ENCODE results near the gene CDKAL1. TPM values are rescaled to one million over a fixed set of nuclear protein-coding genes. Genes with fewer than 3 reads are reported as not detected.
A peak's percentile ranks its signal among the peaks of the same experiment; 100 is the strongest.

CDKAL1 gene
- total and polyA plus RNA-seq, 10 of the 15 experiments (the other 5 are each of a cell fraction or from before 2014, with no cell fraction given), result 10.7 to 26.9 (median 17.3) TPM

DNA sequence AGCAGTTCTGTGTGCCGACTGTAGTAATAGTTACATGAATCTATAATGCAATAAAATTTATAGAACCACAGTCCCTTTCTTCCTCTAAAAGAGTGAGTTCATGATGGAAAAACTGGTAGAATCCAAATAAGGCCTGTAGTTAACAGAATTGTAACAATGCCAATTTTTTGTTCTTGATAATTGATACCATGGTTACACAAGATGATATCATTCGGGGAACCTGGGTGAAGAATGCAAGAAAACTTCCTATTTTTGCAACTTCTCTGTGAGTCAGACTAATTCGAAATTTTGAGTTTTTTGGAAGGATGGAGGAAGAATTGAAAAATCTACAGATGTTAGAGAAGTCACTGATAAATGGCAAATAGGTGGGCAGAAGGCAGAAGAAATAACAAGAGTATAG is 381.8 kb downstream of the CDKAL1 start (continued):
- TF ChIP-seq EGR1 (IDR thresholded peaks at IDR 0.05; ENCODE audit: borderline replicate concordance in 1 of 2, low read depth in 2 of 2, low read length in 2 of 2), result no peak

DNA sequence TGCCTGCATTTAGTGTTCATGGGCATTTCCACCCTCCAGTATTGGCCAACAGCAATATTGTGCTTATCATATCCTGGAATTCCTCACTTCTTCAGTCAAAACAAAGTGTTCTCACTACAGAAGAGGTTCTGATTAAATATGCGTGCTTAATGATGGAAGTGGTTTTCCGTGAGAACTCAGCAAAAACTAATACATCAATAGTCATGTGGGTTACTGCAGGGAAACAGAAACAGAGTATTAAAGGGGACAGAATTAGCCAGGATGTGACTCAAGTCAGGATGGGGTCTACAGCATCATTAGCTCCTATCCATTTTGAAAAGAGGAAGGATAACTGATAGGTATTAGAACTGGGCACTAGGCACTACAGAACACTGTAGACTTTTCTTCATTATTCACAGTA is 384.6 kb downstream of the CDKAL1 start:
- intact Hi-C loops (cut with micrococcal nuclease; ENCODE audit: unreplicated experiment) (loop anchor here (2.0 kb wide), 1 partner anchor 18 kb away; no protein-coding TSS in a partner anchor), in situ Hi-C loops (cut with MboI) (no loop called here)
- no TSS peak for BruUV-seq (replicated peaks)
- Histone ChIP-seq H3K4me1 (ENCODE audit: control insufficient read depth, insufficient read depth, low read length) (peaks cover 17% of the 10 kb centered on the region), H4K20me1 (ENCODE audit: control insufficient read depth, insufficient read depth) (no peaks in the 10 kb centered on the region), H3K27me3 (replicated peaks in 1 of 2; ENCODE audit: control insufficient read depth in 2 of 2, insufficient read depth in 2 of 2, low read length in 1 of 2) (no peaks in the 10 kb centered on the region), H3K36me3 (ENCODE audit: control insufficient read depth in 2 of 2, insufficient read depth in 2 of 2, low read length in 1 of 2) (no peaks in the 10 kb centered on the region), H3K4me2 (ENCODE audit: control insufficient read depth, insufficient read depth) (peak overlapping the region; percentile 67), H3K9ac (ENCODE audit: control insufficient read depth, insufficient read depth, low read length) (0 out of 2 replicates have a peak overlapping the region, but pooled peaks have one; percentile 11), H3K9me3 (replicated peaks; ENCODE audit: control insufficient read depth, insufficient read depth, low read length) (peaks cover 1% of the 10 kb centered on the region; the same call in 1 of the 3 replicates), H2AFZ (ENCODE audit: control insufficient read depth, low read depth, low read length) (no peak overlapping the region), H3K4me3 (no peak overlapping the region), H3K79me2 (ENCODE audit: control insufficient read depth, insufficient read depth, low read length) (no peaks in the 10 kb centered on the region), H3K27ac (ENCODE audit: control insufficient read depth, insufficient read depth) (peak overlapping the region; percentile 77)
- no peak for FAIRE-seq
- WGBS (ENCODE audit: insufficient coverage, insufficient replicate concordance, low lambda C conversion rate, missing lambda C conversion rate), result 2% methylated on average over 2 of the region's 2 CpGs
- peak; percentile 81 for ATAC-seq
- POLR2A ChIA-PET, result interaction anchor here (2.6 kb wide), 1 partner anchor 17 kb away, joined by 6 read pairs; no protein-coding TSS in a partner anchor
- SMC1A ChIA-PET (ENCODE audit: uncharacterized antibody, unreplicated experiment), result interaction anchor here (1.2 to 2.1 kb wide), 7 partner anchors 9 to 324 kb away, joined by 3 to 11 read pairs (median 4); no protein-coding TSS in a partner anchor
- RAD21 ChIA-PET (ENCODE audit: unreplicated experiment), result interaction anchor here (1.2 to 1.9 kb wide), 4 partner anchors 17 to 85 kb away, joined by 3 to 6 read pairs (median 4); no protein-coding TSS in a partner anchor
- CTCF ChIA-PET, result no interaction called here
- no peak for DNase-seq (ENCODE audit: low read depth, low spot score)
- 0 out of 2 replicates have a peak, but pooled peaks have one; percentile 23 for TF ChIP-seq ZBED1 (IDR thresholded peaks at IDR 0.05; ENCODE audit: borderline replicate concordance)
- peak; percentile 24; the same call in 1 of the 2 replicates for TF ChIP-seq IRF4 (IDR thresholded peaks at IDR 0.05; ENCODE audit: low read depth, low read length)
- peak; percentile 44; the same call in 1 of the 2 replicates for TF ChIP-seq CREM (IDR thresholded peaks at IDR 0.05; ENCODE audit: low read depth)
- 0 out of 2 replicates have a peak, but pooled peaks have one; percentile 30 for TF ChIP-seq TCF3 (IDR thresholded peaks at IDR 0.05; ENCODE audit: borderline replicate concordance, insufficient read depth, low read depth, low read length)
- peak; percentile 35 for TF ChIP-seq BCL3 (IDR thresholded peaks at IDR 0.05; ENCODE audit: borderline replicate concordance, insufficient read depth, low read depth, low read length, poor library complexity, severe bottlenecking)
- TF ChIP-seq PAX5 (IDR thresholded peaks at IDR 0.05; ENCODE audit: borderline replicate concordance, low read depth, low read length), result no peak
- TF ChIP-seq SMARCA5 (IDR thresholded peaks at IDR 0.05), result no peak
- TF ChIP-seq POU2F2 (IDR thresholded peaks at IDR 0.05; ENCODE audit: borderline replicate concordance, low read depth, low read length), result 0 out of 3 replicates have a peak, but pooled peaks have one; percentile 13
- no peak for TF ChIP-seq NFYA (IDR thresholded peaks at IDR 0.05; ENCODE audit: borderline replicate concordance, low read depth, low read length)
- TF ChIP-seq IKZF2 (IDR thresholded peaks at IDR 0.05), result 0 out of 4 replicates have a peak, but pooled peaks of 1 of the 2 experiments have one; percentile 42
- TF ChIP-seq PML (IDR thresholded peaks at IDR 0.05; ENCODE audit: low read length), result 0 out of 2 replicates have a peak, but pooled peaks have one; percentile 23
- TF ChIP-seq BCL11A (IDR thresholded peaks at IDR 0.05; ENCODE audit: low read depth, low read length), result peak; percentile 53; the same call in 1 of the 2 replicates
- peak; percentile 26; the same call in 1 of the 2 replicates for TF ChIP-seq IKZF1 (conservative IDR thresholded peaks at IDR 0.05)
- TF ChIP-seq EED (IDR thresholded peaks at IDR 0.05; ENCODE audit: low read depth), result peak; percentile 60
- TF ChIP-seq NFIC (IDR thresholded peaks at IDR 0.05; ENCODE audit: low read depth, low read length), result peak; percentile 87
- peak; percentile 55 for TF ChIP-seq RUNX3 (IDR thresholded peaks at IDR 0.05; ENCODE audit: low read length)
- TF ChIP-seq, protein P1, sequence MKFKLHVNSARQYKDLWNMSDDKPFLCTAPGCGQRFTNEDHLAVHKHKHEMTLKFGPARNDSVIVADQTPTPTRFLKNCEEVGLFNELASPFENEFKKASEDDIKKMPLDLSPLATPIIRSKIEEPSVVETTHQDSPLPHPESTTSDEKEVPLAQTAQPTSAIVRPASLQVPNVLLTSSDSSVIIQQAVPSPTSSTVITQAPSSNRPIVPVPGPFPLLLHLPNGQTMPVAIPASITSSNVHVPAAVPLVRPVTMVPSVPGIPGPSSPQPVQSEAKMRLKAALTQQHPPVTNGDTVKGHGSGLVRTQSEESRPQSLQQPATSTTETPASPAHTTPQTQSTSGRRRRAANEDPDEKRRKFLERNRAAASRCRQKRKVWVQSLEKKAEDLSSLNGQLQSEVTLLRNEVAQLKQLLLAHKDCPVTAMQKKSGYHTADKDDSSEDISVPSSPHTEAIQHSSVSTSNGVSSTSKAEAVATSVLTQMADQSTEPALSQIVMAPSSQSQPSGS (IDR thresholded peaks at IDR 0.05; ENCODE audit: low read length), result peak; percentile 67
- no peak for TF ChIP-seq SIX5 (IDR thresholded peaks at IDR 0.05; ENCODE audit: low read depth, low read length, severe bottlenecking)
- TF ChIP-seq JUNB (IDR thresholded peaks at IDR 0.05), result peak; percentile 63
- no peak for TF ChIP-seq KAT2A (conservative IDR thresholded peaks at IDR 0.05; ENCODE audit: control insufficient read depth, low read depth, low read length)
- peak; percentile 53; the same call in 1 of the 2 replicates for TF ChIP-seq FOXM1 (IDR thresholded peaks at IDR 0.05; ENCODE audit: low read depth, low read length)
